ENCODE data around the gene NES.

NES gene

DNA sequence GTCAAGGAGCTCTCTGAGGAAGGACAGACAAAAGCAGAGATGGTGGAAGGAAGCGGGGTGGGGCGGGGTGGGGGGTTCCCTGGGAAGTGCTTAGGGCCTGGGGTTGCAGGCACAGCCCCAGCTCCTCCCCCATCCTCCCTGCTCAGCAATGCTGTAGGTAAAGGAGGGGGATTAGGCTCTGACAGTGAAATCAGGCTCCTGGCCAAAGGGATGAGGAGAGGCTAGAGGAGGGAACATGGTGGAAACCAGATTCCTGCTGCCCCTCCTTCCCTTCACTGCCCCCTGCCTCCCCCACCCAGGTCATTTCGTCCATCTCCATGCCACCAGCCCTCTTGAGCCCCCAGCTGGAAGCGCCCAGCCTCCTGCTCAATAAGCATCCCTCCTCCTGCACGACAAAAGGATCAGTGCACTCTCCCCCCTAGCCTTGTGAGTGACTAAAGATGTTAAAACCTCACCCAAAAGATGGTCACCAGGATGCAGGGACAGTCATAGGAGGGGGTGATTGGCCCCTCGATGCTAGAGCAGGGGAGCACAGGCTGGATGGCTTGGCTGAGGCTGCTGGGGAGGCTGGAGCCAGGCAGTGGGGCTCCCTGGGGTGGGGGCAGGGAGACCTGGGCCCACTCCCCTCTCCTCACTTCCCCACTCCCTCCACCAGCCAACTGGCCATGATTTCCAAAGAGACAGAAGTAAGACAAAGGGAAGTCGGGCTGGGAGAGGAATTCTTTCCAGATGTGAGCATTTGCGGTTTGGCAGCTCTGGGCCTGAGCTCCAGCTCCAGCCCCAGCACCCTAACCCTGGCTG, 30.4 kb upstream of the NES start:
- no peak overlapping the region; the same call in 1 of the 2 replicates for H3K27ac ChIP-seq

GRCh38 chr1:156706657-156707416, 29.6 kb upstream of the NES start:
- H3K27ac ChIP-seq, result no peak overlapping the region
- TF ChIP-seq, protein P1, sequence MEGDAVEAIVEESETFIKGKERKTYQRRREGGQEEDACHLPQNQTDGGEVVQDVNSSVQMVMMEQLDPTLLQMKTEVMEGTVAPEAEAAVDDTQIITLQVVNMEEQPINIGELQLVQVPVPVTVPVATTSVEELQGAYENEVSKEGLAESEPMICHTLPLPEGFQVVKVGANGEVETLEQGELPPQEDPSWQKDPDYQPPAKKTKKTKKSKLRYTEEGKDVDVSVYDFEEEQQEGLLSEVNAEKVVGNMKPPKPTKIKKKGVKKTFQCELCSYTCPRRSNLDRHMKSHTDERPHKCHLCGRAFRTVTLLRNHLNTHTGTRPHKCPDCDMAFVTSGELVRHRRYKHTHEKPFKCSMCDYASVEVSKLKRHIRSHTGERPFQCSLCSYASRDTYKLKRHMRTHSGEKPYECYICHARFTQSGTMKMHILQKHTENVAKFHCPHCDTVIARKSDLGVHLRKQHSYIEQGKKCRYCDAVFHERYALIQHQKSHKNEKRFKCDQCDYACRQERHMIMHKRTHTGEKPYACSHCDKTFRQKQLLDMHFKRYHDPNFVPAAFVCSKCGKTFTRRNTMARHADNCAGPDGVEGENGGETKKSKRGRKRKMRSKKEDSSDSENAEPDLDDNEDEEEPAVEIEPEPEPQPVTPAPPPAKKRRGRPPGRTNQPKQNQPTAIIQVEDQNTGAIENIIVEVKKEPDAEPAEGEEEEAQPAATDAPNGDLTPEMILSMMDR (IDR thresholded peaks at IDR 0.05), result no peak

More for the DNA sequence above, 30.4 kb upstream of the NES start:
- no peak for TF ChIP-seq ZFX (IDR thresholded peaks at IDR 0.05; ENCODE audit: borderline replicate concordance)
- TF ChIP-seq, protein P1 (IDR thresholded peaks at IDR 0.05), result no peak

DNA sequence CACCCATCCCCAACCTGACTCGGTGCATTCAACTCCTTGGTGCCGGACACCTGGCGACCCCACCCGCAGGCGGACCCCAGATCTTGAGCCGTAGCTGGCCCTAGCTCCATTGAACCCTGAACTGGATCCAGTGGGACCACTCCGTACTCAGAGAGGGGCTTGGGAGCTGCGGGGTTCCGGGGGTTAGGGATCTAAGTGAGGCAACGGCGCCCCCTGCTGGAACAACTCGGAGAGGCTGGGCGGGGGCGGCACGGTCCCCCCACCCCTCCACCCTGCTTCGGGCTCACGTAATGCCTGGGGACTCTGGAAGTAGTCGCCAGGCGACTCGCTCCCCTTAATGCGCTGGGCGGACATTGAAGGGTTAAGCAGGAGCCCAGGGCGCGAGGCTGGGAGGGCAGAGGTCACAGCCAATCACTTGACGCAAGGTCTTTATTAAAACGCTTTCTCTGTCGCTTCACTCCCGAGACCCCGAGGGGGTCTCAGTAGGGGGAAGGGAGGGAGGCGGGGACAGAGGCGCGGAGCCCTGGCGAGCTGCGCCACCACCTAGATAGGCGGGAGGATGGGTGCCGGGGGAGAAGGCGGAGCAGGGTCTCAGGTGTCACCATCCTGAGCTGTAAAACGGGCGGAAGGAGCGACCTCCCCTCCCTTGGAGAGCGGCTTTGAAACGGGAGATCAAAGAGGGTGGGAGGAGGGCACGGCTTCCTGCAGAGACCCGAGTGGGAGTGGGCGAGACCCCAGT, 28.9 kb upstream of the NES start:
- H3K27ac ChIP-seq, result no peak overlapping the region
- TF ChIP-seq ZFX (IDR thresholded peaks at IDR 0.05; ENCODE audit: borderline replicate concordance), result no peak
- TF ChIP-seq, protein P1 (IDR thresholded peaks at IDR 0.05), result peak; percentile 100

- no peak for TF ChIP-seq ZFX (IDR thresholded peaks at IDR 0.05; ENCODE audit: borderline replicate concordance)
- TF ChIP-seq, protein P1 (IDR thresholded peaks at IDR 0.05), result no peak
- no peak within 1 kb of the TSS for H3K27ac ChIP-seq
Observed at GRCh38 chr1:156705321-156705917, 28.2 kb upstream of the NES start, which contains the start of gene CRABP2. Gene CRABP2 (minus strand): TSS chr1:156705583. CDS start chr1:156705446, 137 bp downstream.

- TF ChIP-seq, protein P1 (IDR thresholded peaks at IDR 0.05), result no peak
- TF ChIP-seq ZFX (IDR thresholded peaks at IDR 0.05; ENCODE audit: borderline replicate concordance), result no peak
- no peak overlapping the region for H3K27ac ChIP-seq
Observed at GRCh38 chr1:156704930-156705320, 27.7 kb upstream of the NES start.

DNA sequence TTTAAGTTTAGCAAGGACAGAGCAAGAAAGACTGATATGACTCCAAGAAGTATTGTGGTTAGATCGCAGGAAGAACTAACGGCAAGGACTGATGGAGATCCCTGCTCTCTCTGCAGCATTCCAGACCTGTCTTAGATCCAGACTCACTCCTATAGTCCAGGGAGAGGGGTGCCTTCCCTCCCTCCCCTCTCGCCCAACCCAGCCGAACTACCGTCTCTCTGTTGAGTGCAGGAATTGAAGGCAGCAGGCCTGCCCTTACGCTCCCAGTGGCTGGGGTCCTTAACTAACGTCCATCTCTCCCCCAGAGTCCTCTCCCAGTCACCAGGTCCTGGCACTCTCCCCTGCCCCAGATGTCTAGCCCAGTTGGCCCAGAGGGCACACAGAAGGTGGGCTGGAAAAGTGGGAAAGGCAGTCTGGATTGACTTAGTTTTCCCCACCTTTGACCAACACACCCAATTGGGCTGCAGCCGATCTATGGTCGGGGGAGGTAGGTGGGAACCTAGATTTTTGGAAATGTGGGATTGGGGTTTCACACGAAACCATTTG, 27.0 kb upstream of the NES start:
- H3K27ac ChIP-seq, result no peak overlapping the region
- TF ChIP-seq, protein P1 (IDR thresholded peaks at IDR 0.05), result no peak
- TF ChIP-seq ZFX (IDR thresholded peaks at IDR 0.05; ENCODE audit: borderline replicate concordance), result no peak
